A549 treated with DMSO at 1 μM for 4 hours (cell line): ENCODE data around the gene KLHDC8B. TPM values are rescaled to one million over a fixed set of nuclear protein-coding genes. Genes with fewer than 3 reads are reported as not detected.

Experiments used
- total RNA-seq: library from RNA; stranded (reverse); fragments of 200-300 nt; extraction: Qiagen RNA extraction; gene quantifications from 5 replicates; pipeline ENCODE4 v1.2.3, GENCODE V29; 2022; ENCODE audit warnings: low read depth

The KLHDC8B gene
- 4.0 to 5.3 TPM (median 5.0 TPM) in 5 replicates for total RNA-seq

GRCh38 chr3:49171119-49171774, at the start of gene KLHDC8B:
Gene KLHDC8B, plus strand, starts transcription at chr3:49171598. Its CDS starts 1,172 bp downstream, at chr3:49172770.

GRCh38 chr3:49132437-49133225, 38.8 kb upstream of the KLHDC8B start, which contains the start of gene LAMB2:
Gene LAMB2, minus strand, starts transcription at chr3:49133050. Its CDS starts 183 bp downstream, at chr3:49132867.

GRCh38 chr3:49165771-49166751, 5.3 kb upstream of the KLHDC8B start, which contains the start of gene CCDC71:
Gene CCDC71, minus strand, starts transcription at chr3:49166331. Its CDS starts 2,123 bp downstream, at chr3:49164208.

Other genes starting within 250 kb of the KLHDC8B start
- 14.8 to 19.6 TPM (median 18.6 TPM) in 5 replicates for gene P4HTM, start 181.4 kb upstream of the KLHDC8B start, total RNA-seq
- gene WDR6, start 164.2 kb upstream of the KLHDC8B start, total RNA-seq = 63.0 to 78.6 TPM (median 69.7 TPM) in 5 replicates
- gene DALRD3, start 153.0 kb upstream of the KLHDC8B start, total RNA-seq = 18.4 to 24.0 TPM (median 22.8 TPM) in 5 replicates
- gene NDUFAF3, start 149.5 kb upstream of the KLHDC8B start, total RNA-seq = 61.7 to 88.7 TPM (median 84.3 TPM) in 5 replicates
- gene IMPDH2, start 142.2 kb upstream of the KLHDC8B start, total RNA-seq = 162 to 177 TPM (median 166 TPM) in 5 replicates
- 38.9 to 46.3 TPM (median 41.4 TPM) in 5 replicates for gene QRICH1, start 77.5 kb upstream of the KLHDC8B start, total RNA-seq
- gene QARS1, start 66.8 kb upstream of the KLHDC8B start, total RNA-seq = 136 to 172 TPM (median 143 TPM) in 5 replicates
- 18.4 to 28.3 TPM (median 24.9 TPM) in 5 replicates for gene USP19, start 50.8 kb upstream of the KLHDC8B start, total RNA-seq
- gene LAMB2, start 38.5 kb upstream of the KLHDC8B start, total RNA-seq = 87.0 to 93.1 TPM (median 91.1 TPM) in 5 replicates
- gene CCDC71, start 5.3 kb upstream of the KLHDC8B start, total RNA-seq = 11.4 to 15.6 TPM (median 12.4 TPM) in 5 replicates
- gene C3orf62, start 105.6 kb downstream of the KLHDC8B start, total RNA-seq = 1.8 to 2.5 TPM (median 2.0 TPM) in 5 replicates
- gene USP4, start 168.5 kb downstream of the KLHDC8B start, total RNA-seq = 11.1 to 15.8 TPM (median 13.1 TPM) in 5 replicates
- 250 to 299 TPM (median 274 TPM) in 5 replicates for gene GPX1, start 186.8 kb downstream of the KLHDC8B start, total RNA-seq
- gene RHOA, start 240.4 kb downstream of the KLHDC8B start, total RNA-seq = 463 to 497 TPM (median 486 TPM) in 5 replicates
- gene TCTA, start 240.8 kb downstream of the KLHDC8B start, total RNA-seq = 23.0 to 25.1 TPM (median 24.1 TPM) in 5 replicates